Measurements from ENCODE around the gene SLC1A4. TPM values are rescaled to one million over a fixed set of nuclear protein-coding genes. Genes with fewer than 3 reads are reported as not detected.

The SLC1A4 gene
- total RNA-seq, 1 experiment from 2014 or later = 12.9 TPM

DNA sequence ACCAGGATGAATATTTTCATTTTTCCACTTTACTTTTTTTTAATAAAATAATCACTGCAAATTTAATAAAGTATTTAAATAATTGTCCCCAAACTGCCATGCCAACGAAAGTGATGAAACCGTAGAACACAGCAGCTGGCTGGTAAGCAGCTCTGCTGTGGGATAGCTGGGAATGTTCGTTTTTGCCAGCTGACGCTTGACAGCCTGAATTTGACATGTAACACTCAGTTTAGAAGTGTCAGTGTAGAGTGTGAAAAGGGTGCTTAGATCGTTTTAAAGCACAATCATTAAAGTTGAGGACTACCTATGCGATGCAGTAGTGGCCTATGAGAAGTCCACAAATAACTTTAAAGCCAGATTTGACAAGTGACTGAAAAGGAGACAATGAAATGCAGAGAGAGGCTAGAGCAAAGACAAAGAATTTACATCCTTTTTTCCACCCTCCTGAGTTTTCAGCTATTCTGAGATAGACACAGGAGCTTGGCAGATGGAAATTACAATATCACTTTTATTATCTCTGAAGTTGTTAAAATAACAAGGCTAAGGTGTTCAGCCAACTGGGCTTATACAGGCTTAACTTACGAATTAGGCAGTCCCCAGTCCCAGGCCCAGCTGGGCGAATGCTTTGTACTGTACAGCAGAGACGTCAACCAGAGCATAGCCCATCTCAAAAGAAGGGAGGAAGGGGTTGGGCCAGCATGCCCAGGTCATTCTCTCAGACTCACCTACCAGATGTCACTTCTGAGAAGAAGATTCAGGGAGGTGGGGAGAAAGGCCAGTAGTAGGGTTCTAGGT lies 31.9 kb upstream of the SLC1A4 start:
- intact Hi-C loops (cut with micrococcal nuclease; ENCODE audit: unreplicated experiment) = no loop called here
- H3K4me3 ChIP-seq (ENCODE audit: low read depth in 2 of 2, low read length in 2 of 2) = no peak overlapping the region
- no peak for ATAC-seq
- no peaks in the 10 kb centered on the region for H3K27me3 ChIP-seq (ENCODE audit: control insufficient read depth, insufficient read depth, low read length)
- no peaks in the 10 kb centered on the region for H3K9me3 ChIP-seq (ENCODE audit: control insufficient read depth, insufficient read depth, low read depth, low read length)
- H3K4me1 ChIP-seq (ENCODE audit: control insufficient read depth, insufficient read depth, low read length) = no peaks in the 10 kb centered on the region
- POLR2A ChIA-PET = interaction anchor here (0.6 kb wide), 1 partner anchor 614 kb away, joined by 3 read pairs; no protein-coding TSS in a partner anchor
- no TSS peak for BruUV-seq (replicated peaks)
- no peak overlapping the region for H3K27ac ChIP-seq (ENCODE audit: low read length)
- TF ChIP-seq TCF7L2 (IDR thresholded peaks at IDR 0.05; ENCODE audit: low read depth, low read length) (no peak), SIN3A (IDR thresholded peaks at IDR 0.05; ENCODE audit: borderline replicate concordance, insufficient read depth, low read depth, low read length) (no peak), POLR2AphosphoS5 (IDR thresholded peaks at IDR 0.05; ENCODE audit: low read depth, low read length) (no peak)
- TF ChIP-seq, protein P1, sequence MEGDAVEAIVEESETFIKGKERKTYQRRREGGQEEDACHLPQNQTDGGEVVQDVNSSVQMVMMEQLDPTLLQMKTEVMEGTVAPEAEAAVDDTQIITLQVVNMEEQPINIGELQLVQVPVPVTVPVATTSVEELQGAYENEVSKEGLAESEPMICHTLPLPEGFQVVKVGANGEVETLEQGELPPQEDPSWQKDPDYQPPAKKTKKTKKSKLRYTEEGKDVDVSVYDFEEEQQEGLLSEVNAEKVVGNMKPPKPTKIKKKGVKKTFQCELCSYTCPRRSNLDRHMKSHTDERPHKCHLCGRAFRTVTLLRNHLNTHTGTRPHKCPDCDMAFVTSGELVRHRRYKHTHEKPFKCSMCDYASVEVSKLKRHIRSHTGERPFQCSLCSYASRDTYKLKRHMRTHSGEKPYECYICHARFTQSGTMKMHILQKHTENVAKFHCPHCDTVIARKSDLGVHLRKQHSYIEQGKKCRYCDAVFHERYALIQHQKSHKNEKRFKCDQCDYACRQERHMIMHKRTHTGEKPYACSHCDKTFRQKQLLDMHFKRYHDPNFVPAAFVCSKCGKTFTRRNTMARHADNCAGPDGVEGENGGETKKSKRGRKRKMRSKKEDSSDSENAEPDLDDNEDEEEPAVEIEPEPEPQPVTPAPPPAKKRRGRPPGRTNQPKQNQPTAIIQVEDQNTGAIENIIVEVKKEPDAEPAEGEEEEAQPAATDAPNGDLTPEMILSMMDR (IDR thresholded peaks at IDR 0.05) = no peak
- TF ChIP-seq, protein P2, sequence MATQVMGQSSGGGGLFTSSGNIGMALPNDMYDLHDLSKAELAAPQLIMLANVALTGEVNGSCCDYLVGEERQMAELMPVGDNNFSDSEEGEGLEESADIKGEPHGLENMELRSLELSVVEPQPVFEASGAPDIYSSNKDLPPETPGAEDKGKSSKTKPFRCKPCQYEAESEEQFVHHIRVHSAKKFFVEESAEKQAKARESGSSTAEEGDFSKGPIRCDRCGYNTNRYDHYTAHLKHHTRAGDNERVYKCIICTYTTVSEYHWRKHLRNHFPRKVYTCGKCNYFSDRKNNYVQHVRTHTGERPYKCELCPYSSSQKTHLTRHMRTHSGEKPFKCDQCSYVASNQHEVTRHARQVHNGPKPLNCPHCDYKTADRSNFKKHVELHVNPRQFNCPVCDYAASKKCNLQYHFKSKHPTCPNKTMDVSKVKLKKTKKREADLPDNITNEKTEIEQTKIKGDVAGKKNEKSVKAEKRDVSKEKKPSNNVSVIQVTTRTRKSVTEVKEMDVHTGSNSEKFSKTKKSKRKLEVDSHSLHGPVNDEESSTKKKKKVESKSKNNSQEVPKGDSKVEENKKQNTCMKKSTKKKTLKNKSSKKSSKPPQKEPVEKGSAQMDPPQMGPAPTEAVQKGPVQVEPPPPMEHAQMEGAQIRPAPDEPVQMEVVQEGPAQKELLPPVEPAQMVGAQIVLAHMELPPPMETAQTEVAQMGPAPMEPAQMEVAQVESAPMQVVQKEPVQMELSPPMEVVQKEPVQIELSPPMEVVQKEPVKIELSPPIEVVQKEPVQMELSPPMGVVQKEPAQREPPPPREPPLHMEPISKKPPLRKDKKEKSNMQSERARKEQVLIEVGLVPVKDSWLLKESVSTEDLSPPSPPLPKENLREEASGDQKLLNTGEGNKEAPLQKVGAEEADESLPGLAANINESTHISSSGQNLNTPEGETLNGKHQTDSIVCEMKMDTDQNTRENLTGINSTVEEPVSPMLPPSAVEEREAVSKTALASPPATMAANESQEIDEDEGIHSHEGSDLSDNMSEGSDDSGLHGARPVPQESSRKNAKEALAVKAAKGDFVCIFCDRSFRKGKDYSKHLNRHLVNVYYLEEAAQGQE (IDR thresholded peaks at IDR 0.05; ENCODE audit: insufficient read depth in 1 of 2, low read depth in 2 of 2, low read length in 1 of 2) = no peak
- H3K36me3 ChIP-seq (ENCODE audit: control insufficient read depth, insufficient read depth, low read length) = no peaks in the 10 kb centered on the region
- CTCF ChIA-PET = no interaction called here
- DNase-seq (ENCODE audit: low read depth, low spot score) = no peak
- in situ Hi-C loops (cut with HindIII; ENCODE audit: low pct_unique_long_range_greater_than_20kb, low sequenced_read_pairs) = no loop called here

DNA sequence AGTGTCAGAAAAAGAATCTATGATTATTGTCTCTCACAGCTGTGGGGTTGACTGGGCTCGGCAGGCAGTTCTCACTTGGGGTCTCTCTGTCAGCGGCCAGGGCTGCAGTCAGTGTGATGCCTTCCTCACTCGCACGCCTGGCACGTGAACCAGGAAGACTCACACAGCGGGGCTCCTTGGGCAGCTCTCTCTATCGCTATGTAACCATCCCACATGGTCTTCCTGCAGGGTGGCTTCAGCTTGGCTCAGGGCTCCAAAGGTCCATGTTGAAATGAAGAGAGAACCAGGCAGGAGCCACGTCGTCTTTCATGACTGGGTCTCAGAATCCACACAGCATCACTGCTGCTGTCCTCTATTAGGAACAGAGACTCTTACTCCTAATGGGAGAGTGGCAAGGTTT lies 30.6 kb upstream of the SLC1A4 start:
- Histone ChIP-seq H3K4me1 (ENCODE audit: control insufficient read depth, insufficient read depth, low read length) (no peaks in the 10 kb centered on the region), H3K36me3 (ENCODE audit: control insufficient read depth, insufficient read depth, low read length) (no peaks in the 10 kb centered on the region), H3K4me3 (ENCODE audit: low read depth in 2 of 2, low read length in 2 of 2) (no peak overlapping the region), H3K9me3 (ENCODE audit: control insufficient read depth, insufficient read depth, low read depth, low read length) (no peaks in the 10 kb centered on the region), H3K27me3 (ENCODE audit: control insufficient read depth, insufficient read depth, low read length) (no peaks in the 10 kb centered on the region), H3K27ac (ENCODE audit: low read length) (no peak overlapping the region)
- TF ChIP-seq SIN3A (IDR thresholded peaks at IDR 0.05; ENCODE audit: borderline replicate concordance, insufficient read depth, low read depth, low read length) = no peak
- no peak for TF ChIP-seq TCF7L2 (IDR thresholded peaks at IDR 0.05; ENCODE audit: low read depth, low read length)
- TF ChIP-seq POLR2AphosphoS5 (IDR thresholded peaks at IDR 0.05; ENCODE audit: low read depth, low read length) = no peak
- TF ChIP-seq, protein P1 (IDR thresholded peaks at IDR 0.05) = no peak
- TF ChIP-seq, protein P2 (IDR thresholded peaks at IDR 0.05; ENCODE audit: insufficient read depth in 1 of 2, low read depth in 2 of 2, low read length in 1 of 2) = no peak
- ATAC-seq (no peak; the same call in 1 of the 2 replicates), DNase-seq (ENCODE audit: low read depth, low spot score) (no peak)
- no TSS peak for BruUV-seq (replicated peaks)
- in situ Hi-C loops (cut with HindIII; ENCODE audit: low pct_unique_long_range_greater_than_20kb, low sequenced_read_pairs) (no loop called here), intact Hi-C loops (cut with micrococcal nuclease; ENCODE audit: unreplicated experiment) (no loop called here)
- ChIA-PET POLR2A (no interaction called here), CTCF (no interaction called here)

Data from Panc1 (cell line).